HCT116 (cell line): ENCODE data around the gene RHOD. TPM values are rescaled to one million over a fixed set of nuclear protein-coding genes. Genes with fewer than 3 reads are reported as not detected.

Source experiments
- ATAC-seq: fragments of 200-7000 bp; cut with Tn5 transposase; 2 replicates; pipeline ENCODE4 v1.9.1; 2020; ENCODE audit warnings: mild to moderate bottlenecking, moderate library complexity
- BruUV-seq: library from RNA; stranded (reverse); fragments of 400-500 nt; replicated peaks from 2 replicates; lab custom pipeline; 2021; lab: Mats Ljungman, UMichigan
- CTCF ChIA-PET: fragments of 300-600 bp; sonication (Branson Sonifier 250); formaldehyde crosslinking; loops from one replicate; lab custom pipeline; 2021; ENCODE audit warnings: antibody characterized with exemption; lab: Charles Lee
- POLR2A ChIA-PET: fragments of 300-600, 350-600 bp; sonication (Branson Sonifier 250); formaldehyde crosslinking; loops from one replicate; lab custom pipeline; 2021; ENCODE audit warnings: antibody characterized with exemption; lab: Charles Lee
- RAD21 ChIA-PET, 2 experiments: fragments of 300-600 bp; sonication (Branson Sonifier 250); formaldehyde crosslinking; loops; one replicate each; lab custom pipeline; 2023; ENCODE audit warnings: low total read pairs in 2 of 2; ENCODE audit not compliant: uncharacterized antibody in 2 of 2, unreplicated experiment in 2 of 2, low non-redundant PET in 1 of 2; lab: Charles Lee
- DNase-seq: peaks from one replicate; pipeline ENCODE4 v3.0.0-alpha.2; 2010; ENCODE audit warnings: low read depth, low spot score
- H2AFZ ChIP-seq: fragments of 200-600 bp; shearing (Covaris generic), sonication (generic); 2 replicates; pipeline ENCODE4 v1.6.1; 2017; ENCODE audit warnings: low read depth, mixed run types, mixed read lengths, antibody characterized with exemption, low read length; ENCODE audit not compliant: poor library complexity, severe bottlenecking
- H3K27ac ChIP-seq: 2 replicates; pipeline ENCODE4 v1.5.1; 2012; ENCODE audit warnings: low read depth, low read length
- H3K27me3 ChIP-seq: fragments of 200-600 bp; sonication (generic); 2 replicates; pipeline ENCODE4 v1.6.1; 2016; ENCODE audit warnings: mixed run types, low read length, mixed read lengths; ENCODE audit not compliant: insufficient read depth
- H3K36me3 ChIP-seq, 2 experiments: fragments of 200-500 bp in 1 of 2; fragments of 200-600 bp in 1 of 2; sonication (Bioruptor generic) in 1 of 2; sonication (generic) in 1 of 2; 2 replicates each; pipeline versions ENCODE4 v1.5.1 to v1.6.1; 2014 to 2016; ENCODE audit warnings: low read length in 2 of 2, inconsistent platforms in 1 of 2, mixed read lengths in 1 of 2, mixed run types in 1 of 2; ENCODE audit not compliant: insufficient read depth in 2 of 2, control insufficient read depth in 1 of 2
- H3K4me1 ChIP-seq, 2 experiments: fragments of 200-600 bp in 1 of 2; sonication (generic) in 1 of 2; 2 replicates each; pipeline versions ENCODE4 v1.5.1 to v1.6.1; 2012 to 2017; ENCODE audit warnings: low read length in 2 of 2, inconsistent platforms in 1 of 2, mild to moderate bottlenecking in 1 of 2, mixed read lengths in 1 of 2, mixed run types in 1 of 2, moderate library complexity in 1 of 2; ENCODE audit not compliant: insufficient read depth in 2 of 2, control insufficient read depth in 1 of 2
- H3K4me2 ChIP-seq: fragments of 200-600 bp; sonication (generic); 2 replicates; pipeline ENCODE4 v1.6.1; 2017; ENCODE audit warnings: mixed run types, low read length, mixed read lengths
- H3K4me3 ChIP-seq, 2 experiments: fragments of 200-600 bp in 1 of 2; sonication (generic) in 1 of 2; replicated peaks in 1 of 2; 2 replicates each; pipeline ENCODE4 v1.5.1; 2011 to 2016; ENCODE audit warnings: low read length in 2 of 2, control low read depth in 1 of 2, low read depth in 1 of 2, mild to moderate bottlenecking in 1 of 2, mixed read lengths in 1 of 2, mixed run types in 1 of 2
- H3K79me2 ChIP-seq: fragments of 200-600 bp; sonication (generic); 2 replicates; pipeline ENCODE4 v1.6.1; 2017; ENCODE audit warnings: mild to moderate bottlenecking, mixed run types, low read length, moderate library complexity, mixed read lengths; ENCODE audit not compliant: insufficient read depth
- H3K9ac ChIP-seq: fragments of 200-600 bp; sonication (generic); 2 replicates; pipeline ENCODE4 v1.6.1; 2016; ENCODE audit warnings: low read length, mixed read lengths
- H3K9me2 ChIP-seq: fragments of 200-600 bp; sonication (generic), shearing (Covaris generic); 2 replicates; pipeline ENCODE4 v1.6.1; 2017; ENCODE audit warnings: mixed run types, mild to moderate bottlenecking, moderate library complexity; ENCODE audit not compliant: insufficient read depth
- H3K9me3 ChIP-seq, 2 experiments: fragments of 200-500 bp in 1 of 2; fragments of 200-600 bp in 1 of 2; sonication (Bioruptor generic) in 1 of 2; sonication (generic) in 1 of 2; 2 replicates each; pipeline ENCODE4 v1.6.1; 2014 to 2017; ENCODE audit warnings: low read length in 2 of 2, mixed read lengths in 2 of 2, inconsistent platforms in 1 of 2, low read depth in 1 of 2, mild to moderate bottlenecking in 1 of 2, mixed run types in 1 of 2, moderate library complexity in 1 of 2; ENCODE audit not compliant: control insufficient read depth in 1 of 2, insufficient read depth in 1 of 2
- H4K20me1 ChIP-seq: fragments of 200-600 bp; sonication (generic), shearing (Covaris generic); 2 replicates; pipeline ENCODE4 v1.6.1; 2017; ENCODE audit warnings: mixed run types, mild to moderate bottlenecking, moderate library complexity; ENCODE audit not compliant: insufficient read depth
- ATF3 ChIP-seq: IDR thresholded peaks from 2 replicates; pipeline ENCODE4 v1.6.1; 2012
- ELF1 ChIP-seq: IDR thresholded peaks from 2 replicates; pipeline ENCODE4 v1.6.1; 2012; ENCODE audit warnings: low read depth, borderline replicate concordance
- EZH2 ChIP-seq: fragments of 200-600 bp; sonication (generic); IDR thresholded peaks from 2 replicates; pipeline ENCODE4 v1.6.1; 2017; ENCODE audit warnings: antibody characterized with exemption, mixed run types
- EZH2phosphoT487 ChIP-seq: fragments of 200-600 bp; IDR thresholded peaks from 2 replicates; pipeline ENCODE4 v1.6.1; 2018; ENCODE audit warnings: antibody characterized with exemption, borderline replicate concordance
- FOSL1 ChIP-seq: IDR thresholded peaks from 2 replicates; pipeline ENCODE4 v1.6.1; 2012; ENCODE audit warnings: low read depth
- JUND ChIP-seq: IDR thresholded peaks from 2 replicates; pipeline ENCODE4 v1.6.1; 2012
- POLR2AphosphoS5 ChIP-seq: IDR thresholded peaks from 2 replicates; pipeline ENCODE4 v1.6.1; 2011; ENCODE audit warnings: mild to moderate bottlenecking, low read depth, low read length, moderate library complexity
- ZFX ChIP-seq: fragments of 450-650 bp; IDR thresholded peaks from 2 replicates; pipeline ENCODE4 v1.6.1; 2017
- ZNF274 ChIP-seq: fragments of 200-500 bp; sonication (Bioruptor generic); IDR thresholded peaks from 2 replicates; pipeline ENCODE4 v1.6.1; 2014; ENCODE audit warnings: mild to moderate bottlenecking, low read depth, low read length, inconsistent platforms
- intact Hi-C: fragments of 100-400 bp; cut with micrococcal nuclease; formaldehyde crosslinking; loops from 2 replicates; pipeline ENCODE4 v1.10.0; 2022
- total RNA-seq: library from RNA; stranded (reverse); gene quantifications from one replicate; pipeline ENCODE4 v1.2.1, GENCODE V29; 2021; ENCODE audit not compliant: unreplicated experiment
- TF ChIP-seq, protein P1 (sequence below): IDR thresholded peaks from 2 replicates; pipeline ENCODE4 v1.6.1; 2011; ENCODE audit warnings: mild to moderate bottlenecking, low read length, moderate library complexity; ENCODE audit not compliant: insufficient replicate concordance; ENCODE audit errors: extremely low read depth
- TF ChIP-seq, protein P2 (sequence below): IDR thresholded peaks from 2 replicates; pipeline ENCODE4 v1.6.1; 2012; ENCODE audit warnings: low read depth

Gene RHOD
- total RNA-seq, 1 experiment from 2014 or later, result 42.0 TPM

- Histone ChIP-seq H3K79me2 (no peaks in the 10 kb centered on the region), H3K9me2 (no peaks in the 10 kb centered on the region), H2AFZ (no peak overlapping the region), H3K9ac (no peak overlapping the region), H3K4me3 (no peak overlapping the region), H3K4me1 (peaks cover 0 to 18% of the 10 kb centered on the region in 2 experiments; a peak in 2 of 4 replicates), H3K27ac (no peak overlapping the region), H4K20me1 (no peaks in the 10 kb centered on the region), H3K36me3 (no peaks in the 10 kb centered on the region), H3K27me3 (no peaks in the 10 kb centered on the region), H3K9me3 (no peaks in the 10 kb centered on the region), H3K4me2 (peak overlapping the region; percentile 61)
- peak; percentile 91 for ATAC-seq
- ChIA-PET POLR2A (no interaction called here), RAD21 (no interaction called here), CTCF (no interaction called here)
- intact Hi-C loops, result no loop called here
- peak; percentile 64 for DNase-seq
- no peak for TF ChIP-seq ELF1
- no peak for TF ChIP-seq FOSL1
- TF ChIP-seq, protein P1, sequence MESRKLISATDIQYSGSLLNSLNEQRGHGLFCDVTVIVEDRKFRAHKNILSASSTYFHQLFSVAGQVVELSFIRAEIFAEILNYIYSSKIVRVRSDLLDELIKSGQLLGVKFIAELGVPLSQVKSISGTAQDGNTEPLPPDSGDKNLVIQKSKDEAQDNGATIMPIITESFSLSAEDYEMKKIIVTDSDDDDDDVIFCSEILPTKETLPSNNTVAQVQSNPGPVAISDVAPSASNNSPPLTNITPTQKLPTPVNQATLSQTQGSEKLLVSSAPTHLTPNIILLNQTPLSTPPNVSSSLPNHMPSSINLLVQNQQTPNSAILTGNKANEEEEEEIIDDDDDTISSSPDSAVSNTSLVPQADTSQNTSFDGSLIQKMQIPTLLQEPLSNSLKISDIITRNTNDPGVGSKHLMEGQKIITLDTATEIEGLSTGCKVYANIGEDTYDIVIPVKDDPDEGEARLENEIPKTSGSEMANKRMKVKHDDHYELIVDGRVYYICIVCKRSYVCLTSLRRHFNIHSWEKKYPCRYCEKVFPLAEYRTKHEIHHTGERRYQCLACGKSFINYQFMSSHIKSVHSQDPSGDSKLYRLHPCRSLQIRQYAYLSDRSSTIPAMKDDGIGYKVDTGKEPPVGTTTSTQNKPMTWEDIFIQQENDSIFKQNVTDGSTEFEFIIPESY, result no peak
- no TSS peak for BruUV-seq
Measured at GRCh38 chr11:67045314-67045713, 11.3 kb upstream of the RHOD start.

GRCh38 chr11:67048515-67049130 lies 8.0 kb upstream of the RHOD start:
- H3K4me2 ChIP-seq, result no peak overlapping the region
- no peaks in the 10 kb centered on the region for H3K36me3 ChIP-seq
- H4K20me1 ChIP-seq, result no peaks in the 10 kb centered on the region
- no peaks in the 10 kb centered on the region for H3K9me2 ChIP-seq
- DNase-seq, result no peak
- no peak for ATAC-seq
- H3K27me3 ChIP-seq, result no peaks in the 10 kb centered on the region
- H3K79me2 ChIP-seq, result no peaks in the 10 kb centered on the region
- no peak overlapping the region for H3K9ac ChIP-seq
- no peak overlapping the region for H2AFZ ChIP-seq
- RAD21 ChIA-PET, result no interaction called here
- H3K27ac ChIP-seq, result no peak overlapping the region
- CTCF ChIA-PET, result no interaction called here
- no TSS peak for BruUV-seq
- intact Hi-C loops, result no loop called here
- peaks cover 0 to 24% of the 10 kb centered on the region in 2 experiments; a peak in 3 of 4 replicates for H3K4me1 ChIP-seq
- no peaks in the 10 kb centered on the region for H3K9me3 ChIP-seq
- POLR2A ChIA-PET, result no interaction called here
- no peak overlapping the region for H3K4me3 ChIP-seq
- no peak for TF ChIP-seq FOSL1
- TF ChIP-seq POLR2AphosphoS5, result no peak
- TF ChIP-seq, protein P2, sequence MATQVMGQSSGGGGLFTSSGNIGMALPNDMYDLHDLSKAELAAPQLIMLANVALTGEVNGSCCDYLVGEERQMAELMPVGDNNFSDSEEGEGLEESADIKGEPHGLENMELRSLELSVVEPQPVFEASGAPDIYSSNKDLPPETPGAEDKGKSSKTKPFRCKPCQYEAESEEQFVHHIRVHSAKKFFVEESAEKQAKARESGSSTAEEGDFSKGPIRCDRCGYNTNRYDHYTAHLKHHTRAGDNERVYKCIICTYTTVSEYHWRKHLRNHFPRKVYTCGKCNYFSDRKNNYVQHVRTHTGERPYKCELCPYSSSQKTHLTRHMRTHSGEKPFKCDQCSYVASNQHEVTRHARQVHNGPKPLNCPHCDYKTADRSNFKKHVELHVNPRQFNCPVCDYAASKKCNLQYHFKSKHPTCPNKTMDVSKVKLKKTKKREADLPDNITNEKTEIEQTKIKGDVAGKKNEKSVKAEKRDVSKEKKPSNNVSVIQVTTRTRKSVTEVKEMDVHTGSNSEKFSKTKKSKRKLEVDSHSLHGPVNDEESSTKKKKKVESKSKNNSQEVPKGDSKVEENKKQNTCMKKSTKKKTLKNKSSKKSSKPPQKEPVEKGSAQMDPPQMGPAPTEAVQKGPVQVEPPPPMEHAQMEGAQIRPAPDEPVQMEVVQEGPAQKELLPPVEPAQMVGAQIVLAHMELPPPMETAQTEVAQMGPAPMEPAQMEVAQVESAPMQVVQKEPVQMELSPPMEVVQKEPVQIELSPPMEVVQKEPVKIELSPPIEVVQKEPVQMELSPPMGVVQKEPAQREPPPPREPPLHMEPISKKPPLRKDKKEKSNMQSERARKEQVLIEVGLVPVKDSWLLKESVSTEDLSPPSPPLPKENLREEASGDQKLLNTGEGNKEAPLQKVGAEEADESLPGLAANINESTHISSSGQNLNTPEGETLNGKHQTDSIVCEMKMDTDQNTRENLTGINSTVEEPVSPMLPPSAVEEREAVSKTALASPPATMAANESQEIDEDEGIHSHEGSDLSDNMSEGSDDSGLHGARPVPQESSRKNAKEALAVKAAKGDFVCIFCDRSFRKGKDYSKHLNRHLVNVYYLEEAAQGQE, result no peak
- TF ChIP-seq EZH2phosphoT487, result no peak
- no peak for TF ChIP-seq EZH2
- TF ChIP-seq ATF3, result no peak
- TF ChIP-seq, protein P1, result no peak
- no peak for TF ChIP-seq JUND
- TF ChIP-seq ZFX, result no peak
- TF ChIP-seq ZNF274, result no peak
